GM08714 (cell line): ENCODE measurements around the gene ZFP64.

Source experiments
- H3K4me3 ChIP-seq: fragments of 200-500 bp; sonication (Bioruptor generic); 2 replicates; pipeline ENCODE4 v1.5.1; 2014; ENCODE audit warnings: mild to moderate bottlenecking, low read length, inconsistent platforms
- ZNF274 ChIP-seq: IDR thresholded peaks from 2 replicates; pipeline ENCODE4 v1.6.1; 2012; ENCODE audit warnings: mild to moderate bottlenecking, low read depth, low read length

The ZFP64 gene

DNA sequence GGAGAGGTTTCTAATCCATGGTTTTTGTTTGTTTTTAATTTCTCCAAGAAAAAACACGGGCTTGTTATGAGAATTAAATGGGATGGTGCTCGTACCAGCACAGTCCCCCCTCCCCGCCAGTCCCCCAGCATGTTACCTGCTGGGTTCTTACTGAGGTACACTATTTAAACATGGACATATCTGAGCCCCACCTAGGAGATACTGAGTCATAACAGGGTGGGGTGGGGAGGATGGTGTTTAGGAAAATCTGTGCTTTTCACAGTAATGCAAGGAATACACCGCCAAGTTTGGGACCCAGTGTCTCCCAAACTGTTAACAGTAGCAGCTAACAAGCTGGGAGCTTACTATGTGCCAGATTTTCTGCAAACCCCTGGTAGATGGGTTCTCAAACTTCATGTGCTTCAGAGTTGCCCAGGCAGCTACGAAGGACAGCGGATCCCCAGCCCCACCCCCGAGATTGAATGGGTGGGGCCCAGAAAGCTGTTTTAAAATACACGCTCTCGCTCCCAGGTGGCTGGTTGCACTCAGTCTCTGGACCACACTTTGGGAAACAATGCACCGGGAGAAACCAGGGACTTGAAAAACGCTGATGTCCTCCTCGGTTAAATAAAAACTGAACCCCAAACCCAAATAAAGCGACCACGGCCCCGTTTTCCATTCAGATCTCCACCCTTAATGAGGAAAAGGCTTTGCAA lies 995 bp downstream of the ZFP64 start:
- peak overlapping the region; percentile 82 for H3K4me3 ChIP-seq
- no peak for TF ChIP-seq ZNF274

DNA sequence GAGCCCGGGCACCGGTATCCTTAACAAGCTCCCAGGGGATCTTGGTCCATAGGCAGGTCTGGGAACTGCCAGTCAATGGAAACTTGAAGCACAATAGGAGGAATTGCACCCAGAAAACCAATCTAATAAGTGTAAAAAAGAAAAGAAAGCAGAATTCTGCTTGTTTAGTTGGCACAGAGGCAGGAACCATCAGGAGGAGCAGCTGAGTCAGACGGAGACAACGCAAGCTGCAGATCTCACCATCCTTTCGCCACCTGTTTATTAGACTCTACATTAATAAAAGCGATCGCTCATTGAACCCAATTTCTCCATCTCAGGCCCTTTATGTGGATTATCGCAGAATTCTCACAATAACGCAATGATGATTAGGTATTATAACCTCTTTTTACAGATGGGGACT lies 9.8 kb downstream of the ZFP64 start:
- H3K4me3 ChIP-seq: no peak overlapping the region
- TF ChIP-seq ZNF274: no peak

DNA sequence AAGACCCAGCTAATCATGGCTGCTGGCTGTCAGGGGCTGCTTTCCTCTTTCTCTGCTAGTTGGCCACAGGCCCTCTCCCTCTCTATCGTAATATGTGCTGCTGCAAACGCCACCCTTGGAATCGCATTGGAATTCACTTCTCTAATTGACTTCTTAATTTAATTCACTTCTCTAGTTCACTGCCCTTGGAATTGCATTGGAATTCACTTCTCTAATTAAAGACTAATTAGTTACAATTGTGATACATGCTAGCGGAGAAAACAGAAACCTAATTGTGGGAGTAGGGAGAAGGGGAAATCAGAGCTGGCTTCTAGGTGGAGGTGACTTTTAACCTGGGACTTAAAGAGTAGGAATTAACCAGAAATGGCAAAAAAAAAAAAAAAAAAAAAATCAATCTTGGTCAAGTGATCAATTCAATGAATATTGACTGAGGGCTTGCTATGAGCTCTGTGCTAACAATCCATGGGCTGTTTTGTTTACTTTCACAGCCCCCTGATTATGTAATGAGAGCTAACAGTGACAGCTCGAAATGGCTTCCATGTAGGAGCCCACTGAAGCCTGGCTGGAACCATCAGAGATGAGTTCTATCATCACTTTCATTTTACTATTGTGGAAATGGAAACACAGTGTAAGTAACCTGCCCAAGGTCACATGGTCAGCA lies 11.3 kb downstream of the ZFP64 start:
- no peak overlapping the region; the same call in 1 of the 2 replicates for H3K4me3 ChIP-seq
- no peak for TF ChIP-seq ZNF274

DNA sequence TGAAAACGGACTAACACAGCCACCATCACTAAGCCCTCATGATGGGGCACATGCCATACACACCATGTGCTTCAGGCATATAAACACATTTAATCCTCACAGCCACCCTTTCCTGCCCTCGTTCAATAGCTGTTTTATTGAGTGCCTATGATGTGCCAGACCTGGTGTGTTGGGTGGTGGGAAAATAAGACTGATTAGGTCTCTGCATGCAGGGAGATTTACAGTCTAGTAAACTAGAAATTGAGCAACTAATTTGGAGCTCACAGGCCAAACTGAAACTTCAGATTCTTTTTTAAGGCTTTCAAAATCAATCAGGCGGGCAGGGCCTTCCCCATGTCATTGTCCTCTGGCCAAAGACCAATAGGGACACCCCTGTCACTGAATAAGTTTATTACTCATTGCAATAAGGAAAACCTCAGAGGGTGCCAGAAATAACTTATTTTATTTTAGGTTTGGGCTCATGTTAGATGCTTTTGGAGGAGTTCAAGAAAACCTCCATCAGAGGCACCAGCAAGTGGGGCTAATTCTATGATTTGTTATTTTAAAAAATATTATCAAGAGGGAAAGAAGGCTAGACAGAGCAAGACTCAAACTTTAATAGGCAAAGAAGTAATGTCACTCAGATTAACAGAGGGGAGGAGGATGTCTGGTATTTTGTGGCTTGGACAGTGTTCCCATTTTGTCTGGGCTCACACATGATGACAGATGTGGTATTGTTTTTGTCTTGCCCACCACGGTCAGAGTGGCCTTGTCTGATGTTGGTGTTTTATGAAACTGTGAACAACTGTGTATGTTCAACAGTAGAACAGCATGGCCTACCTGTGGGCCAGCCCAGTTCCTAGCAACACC lies 12.0 kb downstream of the ZFP64 start:
- no peak for TF ChIP-seq ZNF274
- peak overlapping the region; percentile 22; the same call in 1 of the 2 replicates for H3K4me3 ChIP-seq

DNA sequence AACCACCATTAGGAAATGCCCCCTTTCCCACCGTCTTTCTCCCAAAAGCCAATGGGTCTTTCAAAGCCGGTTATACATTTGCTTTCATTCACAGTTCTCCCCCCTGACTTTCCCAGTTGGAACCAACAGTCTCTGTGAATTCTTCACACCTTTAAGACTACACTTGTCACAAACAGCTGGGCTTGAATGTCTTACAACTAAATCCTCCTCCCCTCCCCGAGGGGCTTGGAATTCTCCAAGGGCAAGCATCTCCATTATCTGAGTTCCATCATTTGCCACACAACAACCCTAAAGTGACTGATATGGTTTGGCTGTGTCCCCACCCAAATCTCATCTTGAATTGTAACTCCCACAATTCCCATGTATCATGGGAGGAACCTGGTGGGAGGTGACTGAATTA lies 12.9 kb downstream of the ZFP64 start:
- TF ChIP-seq ZNF274: no peak
- peak overlapping the region; percentile 22; the same call in 1 of the 2 replicates for H3K4me3 ChIP-seq

DNA sequence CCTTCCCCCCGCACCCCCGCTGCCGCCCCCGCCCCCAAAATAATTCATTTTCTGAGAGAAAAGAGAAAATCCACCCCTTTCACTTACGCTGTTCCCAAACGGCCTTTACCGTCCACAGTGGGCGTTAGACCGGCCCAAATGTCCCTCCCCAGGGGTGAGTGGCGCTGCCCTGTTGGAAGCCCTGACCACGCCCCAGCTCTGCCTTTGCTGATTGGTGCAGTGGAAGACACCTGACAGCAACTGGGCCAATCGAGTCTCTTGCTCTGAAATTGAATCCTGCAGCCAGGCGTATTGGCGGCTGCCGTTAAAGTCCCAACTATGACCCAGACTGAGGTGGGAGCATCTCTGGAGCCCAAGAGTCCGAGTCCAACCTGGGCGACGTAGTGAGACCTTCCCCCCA lies 15.7 kb downstream of the ZFP64 start:
- TF ChIP-seq ZNF274: no peak
- H3K4me3 ChIP-seq: no peak overlapping the region

DNA sequence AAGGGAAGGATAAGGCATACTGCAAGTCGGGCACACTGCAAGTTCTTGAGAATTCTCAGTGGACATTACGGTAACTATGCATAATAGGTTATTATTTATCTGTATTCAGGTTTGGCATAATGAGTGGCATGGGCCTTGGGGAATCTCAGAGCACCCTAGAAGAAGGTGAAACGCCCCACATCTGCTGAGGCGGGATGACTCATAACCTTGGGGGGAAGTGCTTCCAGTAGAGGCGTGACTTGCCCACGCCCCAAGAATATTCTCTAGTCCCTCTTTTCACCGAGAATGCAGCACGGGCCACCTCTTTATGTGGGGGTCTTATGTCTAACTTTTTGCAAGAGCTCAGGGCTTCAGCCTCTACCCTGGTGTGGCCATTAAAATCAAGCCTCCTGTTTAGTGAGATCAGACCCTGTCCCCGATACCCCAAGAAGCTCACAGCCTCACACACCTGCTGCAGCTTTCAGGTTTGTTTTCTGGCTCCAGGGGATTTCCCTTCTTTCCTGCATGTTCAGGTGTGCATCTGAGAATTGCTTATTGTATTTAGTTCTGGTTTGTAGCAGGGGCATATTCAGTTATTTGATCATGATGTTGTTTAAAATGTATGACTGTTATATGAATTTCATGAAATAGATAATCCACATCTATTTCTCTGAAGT lies 19.1 kb downstream of the ZFP64 start:
- no peak for TF ChIP-seq ZNF274
- no peak overlapping the region for H3K4me3 ChIP-seq

DNA sequence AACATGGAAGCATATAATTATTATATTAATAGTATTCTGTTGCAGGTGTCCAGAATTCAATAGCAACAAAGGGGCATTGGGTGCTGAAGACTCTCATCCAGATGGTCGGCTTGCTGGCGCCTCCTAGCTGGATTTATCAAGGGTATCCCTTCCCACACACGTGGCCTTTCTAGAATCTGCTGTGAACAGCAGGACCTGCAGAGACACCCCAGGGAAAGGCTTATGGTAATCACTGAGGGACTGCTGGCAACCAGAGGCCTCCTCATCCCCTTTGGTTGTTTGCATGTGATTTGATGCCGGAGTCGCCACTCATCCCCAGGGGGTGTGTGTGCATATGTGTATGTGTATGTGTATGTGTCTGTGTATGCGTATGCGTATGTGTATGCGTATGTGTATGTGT lies 20.6 kb downstream of the ZFP64 start:
- TF ChIP-seq ZNF274: no peak
- no peak overlapping the region for H3K4me3 ChIP-seq

DNA sequence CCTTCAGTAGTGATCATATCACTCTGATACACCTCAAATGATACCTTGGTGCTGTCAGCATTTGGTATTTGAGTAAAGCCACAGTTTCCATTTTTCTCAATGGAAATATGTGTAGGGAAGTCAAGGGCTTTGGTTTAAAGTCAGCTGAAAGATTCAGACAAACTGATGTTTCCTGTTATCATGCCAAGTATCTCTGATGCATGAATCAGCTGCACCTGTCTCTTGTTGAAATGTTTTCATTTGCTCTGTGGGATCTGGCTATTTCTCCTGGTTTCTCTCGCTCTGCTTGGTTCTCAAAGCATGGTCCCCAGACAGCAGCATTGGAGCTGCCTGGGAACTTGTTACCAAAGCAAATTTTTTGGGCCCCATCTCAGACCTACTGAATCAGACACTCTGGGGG lies 23.5 kb downstream of the ZFP64 start:
- TF ChIP-seq ZNF274: no peak
- H3K4me3 ChIP-seq: no peak overlapping the region

DNA sequence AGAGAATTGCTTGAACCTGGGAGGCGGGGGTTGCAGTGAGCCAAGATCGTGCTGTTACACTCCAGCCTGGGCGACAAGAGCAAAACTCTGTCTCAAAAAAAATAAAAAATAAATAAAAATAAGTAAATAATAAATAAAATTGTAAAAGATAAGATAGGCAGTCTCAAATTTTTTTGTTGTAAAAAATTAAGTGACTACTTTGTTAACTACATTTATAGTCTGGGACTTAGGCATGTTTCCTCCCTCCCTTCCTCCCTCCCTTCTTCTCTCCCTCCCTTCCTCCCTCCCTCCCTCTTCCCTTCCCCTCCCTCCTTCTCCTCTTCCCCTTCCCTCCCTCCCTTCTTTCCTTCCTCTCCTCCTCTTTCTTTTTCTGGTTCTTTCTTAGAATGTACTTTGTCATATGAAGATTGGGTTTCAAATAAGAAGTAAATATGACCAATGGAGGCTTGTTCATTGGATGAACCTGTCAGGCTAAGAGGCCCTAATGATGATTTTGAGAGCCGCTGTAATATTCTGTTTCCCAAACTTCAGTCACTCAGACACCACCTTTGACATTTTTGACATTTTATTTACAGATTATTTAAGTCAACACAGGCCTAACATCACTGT lies 24.2 kb downstream of the ZFP64 start:
- H3K4me3 ChIP-seq: no peak overlapping the region
- no peak for TF ChIP-seq ZNF274

DNA sequence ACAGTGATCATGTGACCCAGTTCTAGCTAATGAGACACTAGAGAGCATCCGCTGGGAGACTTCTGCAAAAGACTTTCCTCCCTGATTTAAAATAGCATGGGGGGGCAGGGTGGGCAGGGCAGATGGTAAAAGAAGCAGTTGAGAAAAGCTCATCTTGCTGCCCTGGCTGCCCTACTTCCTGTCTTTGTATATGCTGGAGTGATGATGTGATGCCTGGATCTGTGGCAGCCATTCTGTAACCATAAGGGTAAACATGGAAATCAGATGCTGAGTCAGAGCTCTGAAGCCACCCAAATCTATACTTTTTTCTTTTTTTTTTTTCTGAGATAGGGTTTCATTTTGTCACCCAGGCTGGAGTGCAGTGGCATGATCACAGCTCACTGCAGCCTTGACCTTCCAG lies 25.4 kb downstream of the ZFP64 start:
- no peak overlapping the region for H3K4me3 ChIP-seq
- TF ChIP-seq ZNF274: no peak

DNA sequence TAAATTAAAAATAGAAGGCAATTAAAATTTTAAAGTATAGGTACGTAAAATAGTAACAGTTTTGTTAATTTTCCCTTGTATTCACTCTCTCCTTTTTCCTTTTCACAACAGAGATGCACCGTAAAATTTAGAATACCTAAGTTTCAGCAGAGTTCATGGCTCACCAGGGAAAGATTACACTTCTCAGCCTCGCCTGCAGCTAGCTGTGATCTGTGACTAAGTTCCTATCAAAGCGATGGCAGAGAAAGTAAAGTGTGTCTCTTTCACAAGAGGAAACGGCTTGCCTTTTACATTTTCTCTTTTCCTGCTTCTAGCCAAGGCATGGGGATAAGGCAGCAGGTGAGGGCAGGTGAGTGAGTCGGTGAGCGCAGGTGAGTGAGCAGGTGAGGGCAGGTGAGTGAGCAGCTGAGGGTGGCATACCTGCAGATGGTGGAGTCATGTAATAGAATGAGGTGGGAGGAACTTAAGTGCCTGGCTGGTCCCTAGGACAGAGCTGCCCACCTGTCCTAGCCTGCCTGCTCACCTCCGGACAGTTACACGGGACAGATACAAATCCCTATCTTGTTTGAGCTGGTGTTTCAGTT lies 30.9 kb downstream of the ZFP64 start:
- no peak for TF ChIP-seq ZNF274

DNA sequence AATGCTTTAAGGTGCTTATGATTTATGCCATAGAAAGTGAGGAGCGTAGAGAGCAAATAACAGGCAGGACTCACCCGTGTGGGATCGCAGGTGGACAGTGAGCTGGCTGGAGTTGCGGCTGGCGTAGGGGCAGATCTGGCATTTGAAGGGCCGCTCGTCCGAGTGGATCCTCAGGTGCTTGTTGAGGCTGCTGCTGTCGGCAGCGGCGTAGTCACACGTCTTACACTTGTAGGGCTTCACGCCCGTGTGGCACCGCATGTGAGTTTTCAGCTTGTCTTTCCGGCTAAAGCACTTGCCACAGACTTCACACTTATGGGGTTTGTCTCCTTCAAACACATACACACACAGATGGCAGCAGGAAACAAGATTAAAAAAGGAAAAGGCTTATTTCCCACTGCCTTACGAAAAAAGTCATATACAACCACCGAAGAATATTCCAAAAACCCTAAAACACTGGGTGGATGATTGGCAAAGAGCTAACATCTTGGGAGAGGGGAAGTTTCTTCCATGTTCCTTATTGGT lies 31.5 kb downstream of the ZFP64 start:
- TF ChIP-seq ZNF274: no peak
- no peak overlapping the region for H3K4me3 ChIP-seq

More for the DNA sequence above, 30.9 kb downstream of the ZFP64 start:
- no peak overlapping the region for H3K4me3 ChIP-seq

DNA sequence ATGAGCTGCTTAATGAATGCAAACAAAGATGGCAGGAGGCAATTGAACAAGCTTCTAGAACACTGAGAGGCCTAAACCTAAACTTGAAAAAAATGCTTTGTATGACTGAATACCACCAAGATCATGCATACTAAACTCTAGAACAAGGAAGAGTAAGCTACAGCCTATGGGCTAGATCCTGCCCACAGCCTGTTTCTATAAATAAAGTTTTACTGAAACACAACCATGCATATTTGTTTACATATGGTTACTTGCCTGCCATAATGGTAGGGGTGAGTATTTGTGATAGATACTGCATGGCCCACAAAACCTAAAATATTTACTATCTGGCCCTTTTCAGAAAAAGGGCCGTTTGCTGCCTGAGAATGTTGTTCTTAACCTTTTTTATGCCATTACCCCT lies 37.0 kb downstream of the ZFP64 start:
- TF ChIP-seq ZNF274: no peak
- no peak overlapping the region for H3K4me3 ChIP-seq
